ENCODE results near the gene KLF3.

Gene KLF3

DNA sequence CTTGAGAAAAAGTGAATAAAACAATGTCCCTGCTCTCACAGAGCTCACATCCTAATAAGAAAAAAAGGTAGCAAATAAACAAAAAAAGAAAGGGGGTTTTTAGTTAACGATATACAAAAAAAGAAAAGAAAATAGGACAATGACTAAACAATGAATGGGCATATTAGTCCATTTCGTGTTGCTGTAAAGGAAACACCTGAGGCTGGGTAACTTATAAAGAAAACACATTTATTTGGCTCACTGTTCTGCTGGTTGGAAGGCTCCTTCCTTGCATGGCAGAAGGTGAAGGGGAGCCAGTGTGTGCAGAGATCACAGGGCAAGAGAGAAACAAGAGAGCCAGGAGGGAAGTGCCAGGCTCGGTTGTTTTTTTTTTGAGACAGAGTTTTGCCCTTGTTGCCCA lies 4.7 kb upstream of the KLF3 start:
- no peak for DNase-seq

DNA sequence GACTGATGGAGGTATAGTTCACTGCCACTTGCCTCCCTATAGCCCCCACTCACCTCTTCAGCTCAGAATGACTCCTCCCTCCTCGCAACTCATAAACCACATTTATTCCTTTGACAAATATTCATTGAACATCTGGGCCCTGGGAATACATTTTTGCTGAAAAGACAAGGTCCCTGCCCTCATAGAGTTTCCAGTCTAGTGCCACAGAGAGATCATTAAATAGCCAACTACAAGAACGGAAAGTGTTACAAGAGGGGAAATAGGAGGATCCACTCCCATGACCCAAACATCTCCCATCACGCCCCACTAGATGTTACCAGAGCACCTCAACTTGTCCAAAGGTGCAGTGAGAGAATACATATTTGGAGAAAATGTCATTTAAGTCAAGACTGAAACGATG lies 3.2 kb upstream of the KLF3 start:
- no peak for DNase-seq

DNA sequence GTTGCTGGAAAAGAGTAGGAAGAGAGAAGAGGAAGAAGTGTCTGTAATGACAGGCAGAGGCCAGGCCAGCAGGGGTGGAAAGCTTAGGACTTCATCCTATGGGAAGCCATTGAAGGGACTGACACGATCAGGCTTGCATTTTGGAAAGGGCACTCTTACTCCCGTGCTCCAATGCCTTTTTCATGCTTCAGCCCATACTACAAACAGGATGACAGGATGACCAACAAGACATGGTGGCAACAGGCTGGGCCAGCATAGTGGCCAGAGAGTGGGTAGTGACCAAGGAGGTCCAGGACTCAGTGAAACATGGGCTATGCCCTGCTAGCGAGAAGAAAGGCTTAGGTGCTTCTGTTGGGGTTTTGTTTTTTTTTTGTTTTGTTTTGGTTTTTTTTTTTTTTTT lies 2.6 kb upstream of the KLF3 start:
- DNase-seq: no peak

DNA sequence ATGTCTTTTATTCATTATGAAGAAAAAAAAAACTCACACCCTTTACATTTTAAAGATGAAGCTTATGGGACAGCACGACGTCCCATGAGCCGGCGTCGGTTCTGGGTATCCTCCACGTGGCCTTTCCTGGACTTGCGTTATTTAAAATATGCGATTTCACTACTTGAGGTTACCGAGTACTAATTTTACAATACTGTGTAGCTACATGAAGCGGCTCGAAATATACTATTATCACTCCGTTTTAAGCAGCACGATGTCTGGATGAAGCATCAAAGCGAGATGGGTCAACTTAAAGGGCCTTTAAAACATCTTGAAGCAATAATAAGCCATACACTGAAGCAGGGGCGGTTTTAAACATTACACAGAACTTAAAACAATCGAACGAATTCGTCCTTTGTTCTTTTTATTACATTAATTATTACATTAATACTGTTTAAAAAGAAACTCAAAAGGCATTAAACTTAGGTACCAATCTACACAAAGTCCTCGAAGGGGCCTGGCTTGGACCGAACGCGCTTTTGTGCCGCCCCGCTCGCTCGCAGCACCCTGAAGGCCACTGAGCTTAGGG lies 1.4 kb upstream of the KLF3 start:
- no peak for DNase-seq

DNA sequence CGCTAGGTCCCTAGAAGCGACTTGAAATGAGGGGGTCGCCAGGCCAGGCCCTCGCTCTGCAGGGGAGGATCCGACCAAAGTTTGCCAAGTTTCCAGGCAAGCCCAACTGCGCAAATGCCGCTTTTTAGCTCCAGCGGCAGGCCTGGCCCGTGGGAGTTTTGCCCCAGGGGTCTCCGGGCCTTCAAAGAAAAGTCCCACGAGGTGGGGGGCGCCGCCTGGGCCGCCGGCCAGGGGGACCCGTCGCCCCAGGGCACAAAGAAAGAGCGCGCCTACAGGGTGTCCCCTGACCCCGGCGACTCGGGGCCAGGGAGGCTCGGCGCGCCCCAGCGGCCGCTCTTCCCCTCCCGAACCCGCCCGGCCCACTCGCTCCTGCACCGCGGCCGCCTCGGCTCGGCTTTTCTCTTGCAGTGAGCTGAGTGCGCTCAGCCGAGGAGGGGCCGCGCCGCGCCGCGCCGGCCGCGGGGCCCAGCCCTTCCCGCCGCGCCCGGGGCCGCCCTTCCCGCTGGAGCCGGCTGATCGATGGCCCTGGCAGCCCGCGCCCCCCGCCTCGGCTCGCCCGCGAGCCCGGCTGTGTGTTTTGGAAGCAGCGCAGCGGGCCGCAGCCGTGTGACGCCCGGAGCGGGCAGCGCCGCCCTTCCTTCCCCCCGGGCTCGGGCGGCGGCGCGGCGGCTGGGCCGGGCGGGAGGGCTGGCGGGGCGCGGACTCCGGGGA lies 754 bp upstream of the KLF3 start:
- DNase-seq: no peak

DNA sequence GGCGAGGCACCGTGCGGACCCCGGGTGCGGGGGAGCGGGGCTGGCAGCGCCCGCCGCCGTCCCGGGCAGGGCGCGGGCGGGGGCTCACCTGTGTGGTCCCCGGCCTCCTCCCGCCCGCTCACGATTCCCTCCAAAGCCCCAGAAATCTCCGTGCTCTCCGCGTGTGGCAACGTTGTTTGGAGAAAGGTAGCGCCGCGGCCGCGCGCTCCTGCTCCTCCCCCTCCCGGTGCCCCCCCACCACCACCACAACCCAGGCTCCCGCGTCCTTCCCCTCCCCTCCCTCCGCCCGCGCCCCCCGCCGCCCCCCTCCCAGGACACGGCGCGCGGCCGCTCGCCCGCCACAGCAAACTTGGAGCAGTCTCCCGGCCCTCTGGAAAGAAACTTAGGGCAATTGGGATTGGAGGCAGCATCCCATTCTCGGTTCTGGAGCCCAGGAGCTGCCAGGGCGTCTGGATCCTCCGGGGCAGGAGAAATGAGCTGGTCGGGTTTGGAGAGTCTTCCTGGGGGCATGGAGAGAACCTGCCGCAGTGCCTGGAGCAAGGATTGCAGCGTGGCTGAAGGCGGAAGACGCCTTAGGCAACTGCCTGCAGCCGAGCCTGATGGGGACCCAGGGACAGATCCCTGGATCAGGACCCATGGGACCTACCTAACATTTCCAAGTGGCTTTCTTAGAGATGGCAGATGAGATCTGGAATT lies 855 bp downstream of the KLF3 start:
- DNase-seq: peak; percentile 71

DNA sequence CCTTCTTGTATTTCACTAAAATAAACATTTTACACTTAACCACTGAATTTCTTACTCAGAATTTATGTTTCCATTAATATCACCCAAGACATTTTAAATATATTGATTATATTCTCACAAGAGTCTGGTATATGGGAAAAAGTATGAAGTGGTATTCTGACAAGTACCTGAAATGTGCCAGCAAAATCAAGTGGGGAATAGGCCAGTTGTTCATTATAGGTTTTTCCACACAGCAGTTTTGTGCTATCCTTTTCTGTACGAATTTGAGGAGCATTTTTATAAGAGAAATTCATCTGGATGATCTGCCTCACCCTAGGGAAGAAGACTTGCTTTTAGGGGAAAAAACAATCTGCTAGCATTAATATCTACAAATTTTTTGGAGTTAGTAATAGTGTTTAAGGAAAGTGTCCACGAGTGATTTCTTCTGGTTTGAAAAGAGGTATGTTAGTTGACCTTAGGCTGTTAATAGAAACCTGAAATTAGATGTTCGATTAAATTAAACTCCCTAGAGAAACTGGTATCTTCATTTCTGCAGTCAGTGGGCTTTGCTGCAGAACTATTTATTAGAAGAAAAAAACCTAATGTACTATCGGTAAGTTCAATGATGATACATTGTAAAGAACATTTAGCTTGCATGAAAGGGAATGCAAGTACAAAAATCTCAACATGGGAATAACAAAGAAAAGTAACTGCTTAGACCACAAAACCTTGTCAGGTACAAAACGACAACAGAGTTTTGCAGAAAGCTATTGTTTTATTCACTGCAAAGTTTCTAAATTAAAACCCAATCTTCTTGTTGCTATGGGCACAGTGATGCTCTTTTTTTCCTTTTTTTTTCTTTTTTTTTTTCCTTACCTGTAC lies 1.8 kb downstream of the KLF3 start:
- DNase-seq: no peak

DNA sequence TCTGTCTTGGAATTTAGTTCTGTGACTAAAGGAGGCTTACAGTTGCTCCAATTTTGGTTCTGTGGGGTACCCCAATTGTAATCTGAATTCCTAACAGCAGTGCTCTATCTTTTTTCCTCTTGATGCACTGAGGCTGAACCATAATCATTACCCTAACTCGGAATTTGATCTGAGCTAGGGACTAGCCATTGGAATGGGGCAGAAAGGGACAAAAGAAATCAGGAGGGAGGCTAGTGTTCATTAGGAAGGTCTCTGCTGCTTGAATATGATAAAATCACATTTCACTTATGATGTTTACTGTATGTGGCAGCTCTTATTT lies 2.7 kb downstream of the KLF3 start:
- no peak for DNase-seq

DNA sequence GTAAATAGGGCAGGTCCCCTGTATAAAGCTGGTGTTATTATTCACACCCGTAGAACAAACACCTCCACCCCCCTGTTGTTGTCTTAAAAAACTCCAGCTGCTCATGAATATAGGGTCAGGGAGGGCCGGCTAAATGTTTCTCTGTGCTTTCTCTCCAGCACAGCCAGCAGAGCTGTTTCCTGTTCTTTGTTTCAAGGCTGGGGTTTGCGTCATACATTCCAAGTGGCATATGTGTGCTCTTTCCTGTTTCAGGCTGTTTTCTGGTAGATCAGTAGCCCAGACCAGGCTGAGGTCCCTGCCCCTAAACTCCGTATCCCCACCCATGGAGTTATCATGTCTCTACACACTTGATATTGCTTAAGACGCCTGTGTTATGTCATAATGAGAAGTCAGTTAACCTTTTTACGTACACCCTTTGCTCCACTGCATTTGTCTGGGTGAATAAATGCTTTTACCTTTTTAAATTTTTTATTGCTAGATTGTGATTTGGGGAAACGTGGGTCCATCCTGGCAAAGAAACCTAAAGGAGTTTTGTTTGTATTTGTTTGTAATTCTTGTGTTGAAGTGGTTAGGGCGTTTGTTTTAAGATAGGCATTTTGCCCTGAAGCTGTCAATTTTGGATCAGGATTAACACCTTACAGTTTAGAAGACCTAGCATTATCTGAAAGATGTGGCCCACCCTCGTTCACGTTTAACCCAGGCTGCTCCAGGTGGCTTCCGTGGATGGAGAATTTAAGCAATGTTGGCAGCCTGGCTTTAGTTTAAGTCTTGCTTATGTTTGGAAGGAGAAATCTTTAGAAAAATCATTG lies 3.3 kb downstream of the KLF3 start:
- peak; percentile 72 for DNase-seq

DNA sequence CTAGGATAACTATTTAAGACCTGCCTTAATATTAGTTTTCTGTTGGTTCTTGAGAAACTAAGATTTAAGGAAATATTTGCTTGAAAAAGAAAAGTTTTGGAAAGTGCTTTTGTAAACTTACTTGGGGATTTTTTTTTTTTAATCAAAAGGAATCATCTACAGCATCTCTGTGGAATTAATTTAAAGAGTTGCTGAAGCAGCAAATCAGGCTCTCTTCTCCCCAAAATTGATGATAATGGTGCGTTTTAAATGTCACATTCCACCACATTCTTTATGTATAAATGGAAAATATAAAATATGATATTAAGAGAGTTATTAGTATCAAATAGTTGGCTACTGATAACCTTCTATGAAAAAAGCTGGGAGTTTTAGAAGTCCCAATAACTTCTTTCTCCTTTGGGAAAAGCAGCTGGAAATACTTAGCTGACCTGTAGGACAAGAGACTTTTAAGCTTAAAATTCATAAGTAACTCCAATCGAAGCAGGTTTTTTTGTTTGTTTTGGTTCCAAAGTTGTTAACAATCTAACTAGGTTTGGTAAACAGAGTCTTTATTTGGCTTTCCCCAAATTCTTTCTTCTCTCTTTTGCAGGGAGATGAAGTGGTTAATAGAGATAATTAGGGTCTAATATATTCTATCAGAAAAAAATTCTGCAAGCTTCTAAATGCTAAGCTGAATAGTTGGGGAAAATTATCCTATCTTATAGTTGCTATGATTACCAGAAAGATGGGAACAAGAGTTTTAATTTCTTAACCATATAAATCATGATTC lies 4.4 kb downstream of the KLF3 start:
- no peak for DNase-seq

DNA sequence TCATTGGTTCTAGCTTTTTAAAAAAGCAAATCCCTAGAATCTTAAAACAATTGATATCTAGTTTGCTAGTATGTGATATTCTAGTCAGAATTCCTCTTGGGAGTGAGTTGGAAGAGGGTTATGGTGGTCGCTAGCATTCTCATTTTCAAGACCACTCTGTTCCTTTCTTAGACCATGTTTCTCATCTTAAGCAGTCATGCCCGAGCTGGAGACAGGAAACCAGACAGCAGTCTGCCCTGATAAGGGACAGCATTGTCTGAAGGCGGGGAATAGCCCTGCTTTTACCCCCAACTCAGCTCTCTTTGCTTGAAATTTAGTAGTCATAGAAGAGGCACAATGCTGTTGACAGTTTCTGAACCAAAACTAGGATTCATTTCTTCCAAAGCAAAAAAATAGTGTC lies 5.2 kb downstream of the KLF3 start:
- DNase-seq: no peak

DNA sequence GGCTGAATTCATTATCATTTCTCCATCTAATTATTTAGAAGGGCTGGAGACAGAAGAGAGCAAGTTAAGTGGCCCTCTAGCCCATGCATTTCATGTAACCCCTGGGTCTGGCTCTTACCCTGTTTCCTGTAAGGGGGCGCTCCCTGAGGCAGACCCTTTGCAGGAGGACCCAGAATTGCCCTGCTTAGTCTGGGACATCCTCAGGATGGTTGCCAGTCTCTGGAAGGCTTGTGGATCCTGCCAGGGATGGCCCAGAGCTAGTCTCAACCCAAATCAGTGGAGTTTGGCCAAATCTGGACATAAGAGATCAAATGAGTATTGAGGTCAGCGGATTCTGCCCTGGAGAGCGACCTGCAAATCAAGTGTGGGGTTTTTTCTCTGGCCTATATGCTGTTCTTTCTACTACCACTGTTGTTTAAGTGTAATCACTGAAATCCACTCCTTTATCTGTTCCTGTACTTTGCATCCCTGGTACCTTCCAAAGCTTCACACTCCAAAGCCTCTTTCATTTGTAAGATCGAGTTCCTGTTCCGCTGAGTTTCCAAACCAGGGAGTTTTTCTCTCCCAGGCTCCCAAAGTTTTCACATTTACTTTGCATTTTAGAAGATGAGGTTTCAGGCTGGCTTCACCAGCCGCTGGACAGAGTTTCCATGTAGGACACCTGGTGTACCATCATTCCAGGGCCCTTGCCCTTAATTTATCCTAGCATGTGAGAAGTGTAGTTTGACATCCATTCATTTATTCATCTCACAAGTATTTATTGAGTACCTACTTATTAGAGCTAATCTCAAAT lies 6.3 kb downstream of the KLF3 start:
- no peak for DNase-seq

DNA sequence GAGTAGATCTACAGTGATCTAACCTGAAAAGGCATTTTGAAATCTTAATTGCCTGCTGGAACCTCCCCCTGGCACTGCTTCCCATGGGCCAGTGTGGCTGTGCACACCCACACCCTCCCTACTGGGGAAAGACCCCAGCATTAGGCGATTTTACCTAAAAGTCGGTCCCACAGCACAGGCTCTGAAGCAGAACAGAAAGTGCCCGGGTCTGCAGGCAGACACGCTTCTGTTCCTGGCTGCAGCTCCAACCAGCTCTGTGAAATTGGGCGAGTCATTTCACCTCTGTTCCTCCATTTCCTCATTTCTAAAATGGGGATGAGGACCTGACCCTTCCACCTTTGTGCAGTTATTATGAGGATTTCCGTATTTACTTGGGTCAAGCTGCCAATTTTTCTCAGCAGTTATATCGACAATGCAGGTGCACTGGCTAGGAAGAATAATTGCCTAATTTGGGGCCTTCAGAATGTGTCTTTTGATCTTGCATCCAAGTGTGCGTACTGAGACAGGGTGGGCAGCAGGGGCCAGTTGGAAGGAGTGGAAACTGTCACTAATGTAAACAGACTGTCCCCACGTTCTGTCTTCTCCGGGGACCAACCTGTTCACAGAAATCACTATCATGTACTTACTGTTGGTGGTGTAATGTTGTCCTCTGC lies 7.1 kb downstream of the KLF3 start:
- no peak for DNase-seq

DNA sequence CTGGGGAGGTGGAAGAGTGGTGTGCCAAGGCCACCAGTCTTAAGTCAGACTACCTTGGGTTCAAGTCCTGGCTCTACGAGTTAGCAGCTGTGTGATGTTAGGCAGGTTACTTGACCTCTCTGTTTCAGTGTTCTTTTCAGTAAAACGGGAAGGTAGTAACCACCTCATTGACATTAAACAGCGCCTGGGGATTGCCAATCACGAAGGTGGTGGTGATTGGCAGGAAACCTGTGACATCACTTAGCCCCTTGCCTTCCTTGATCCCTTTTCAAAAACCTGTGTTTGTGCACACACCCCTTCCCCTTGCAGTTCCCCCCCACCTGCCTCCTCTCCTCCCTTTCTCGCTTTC lies 7.6 kb downstream of the KLF3 start:
- DNase-seq: no peak

DNA sequence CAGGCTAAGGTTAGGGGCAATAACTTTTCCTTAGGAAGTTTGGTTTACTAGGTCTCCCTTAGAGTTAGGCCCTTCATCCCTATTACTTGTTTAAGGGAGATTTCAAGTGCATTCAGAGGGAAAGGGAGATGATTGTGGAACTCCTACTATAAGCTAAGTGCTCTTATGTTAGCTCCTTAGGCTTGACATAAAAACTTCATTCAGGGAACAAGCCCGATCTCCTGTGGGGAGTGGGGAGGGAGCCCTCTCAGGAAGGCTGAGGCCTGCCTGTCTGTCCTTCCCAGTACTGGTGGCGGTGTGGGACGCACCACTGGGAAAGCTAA lies 8.0 kb downstream of the KLF3 start:
- no peak for DNase-seq

DNA sequence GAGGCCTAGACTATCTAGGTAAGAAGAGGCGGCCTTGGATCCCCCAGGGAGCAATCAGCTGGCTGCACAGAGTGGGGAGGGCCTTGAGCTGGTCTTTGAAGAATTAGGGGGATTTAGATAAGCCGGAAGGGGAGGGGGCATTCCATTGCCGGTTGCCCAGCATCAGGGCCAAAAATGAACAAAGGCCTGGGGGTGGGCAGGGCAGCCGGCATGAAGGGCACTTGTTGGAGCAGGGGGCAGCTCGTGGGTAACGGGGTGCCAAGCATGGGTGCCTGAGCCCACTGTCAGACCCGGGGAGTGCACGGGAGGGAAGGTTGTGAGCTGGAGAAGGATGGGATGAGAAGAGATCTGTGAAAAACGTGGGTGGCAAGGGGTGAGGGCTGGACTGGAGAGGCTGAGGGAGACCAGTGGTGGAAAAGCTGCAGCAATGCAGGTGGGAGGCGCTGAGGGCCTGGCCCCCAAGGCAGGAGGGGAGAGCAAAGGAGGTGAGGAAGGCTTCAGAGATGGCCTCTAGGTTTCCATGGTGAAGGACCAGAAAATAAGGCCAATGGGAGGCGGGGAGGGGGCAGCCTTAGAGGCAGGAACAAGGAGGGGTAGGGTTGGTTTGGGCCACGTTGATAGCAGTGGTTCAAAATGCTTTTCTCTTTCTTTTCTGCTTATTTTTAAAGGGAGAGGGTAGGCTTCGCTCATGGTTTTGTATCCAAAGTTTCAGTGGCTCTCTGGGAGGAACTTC lies 8.6 kb downstream of the KLF3 start:
- no peak for DNase-seq

DNA sequence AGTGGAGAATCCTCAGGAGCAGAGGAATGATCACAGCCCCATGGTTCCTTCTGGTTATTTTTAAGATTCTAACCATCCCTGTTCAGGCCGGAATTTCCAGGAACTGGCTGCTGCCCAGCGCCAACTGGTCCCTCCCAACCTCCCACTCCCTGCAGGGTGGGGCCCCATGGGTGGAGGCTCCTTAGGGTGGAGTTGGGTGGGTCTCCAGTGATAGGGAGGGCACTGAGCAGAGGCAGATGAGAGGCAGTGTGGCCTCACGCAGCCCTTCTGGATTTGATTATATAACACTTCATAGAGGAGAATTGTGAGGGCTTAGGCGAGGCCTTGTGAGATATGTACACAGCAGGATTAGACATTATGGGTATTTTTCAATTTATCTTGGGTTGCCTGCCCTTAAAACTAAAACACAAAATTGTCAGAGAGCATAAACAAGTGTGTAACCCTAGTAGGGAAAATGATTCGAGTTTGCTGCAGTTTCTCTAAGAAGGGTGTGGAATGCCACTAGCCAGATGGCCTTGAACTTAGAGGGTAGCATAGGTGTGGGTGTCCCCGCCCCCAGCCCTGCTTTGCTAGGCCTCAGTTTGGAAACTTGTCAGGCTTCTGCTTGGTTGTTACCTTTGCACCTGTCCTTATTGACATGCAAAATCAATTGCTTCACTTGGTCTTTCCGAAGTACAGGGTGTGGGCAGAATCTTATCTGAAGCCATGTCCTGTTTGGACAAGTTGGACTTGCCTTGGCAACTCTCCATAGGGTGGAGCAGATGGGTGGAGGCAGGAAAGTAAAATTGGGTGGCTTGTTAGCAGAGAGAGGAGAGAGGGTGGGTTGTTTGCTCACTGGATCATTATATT lies 9.4 kb downstream of the KLF3 start:
- DNase-seq: no peak

DNA sequence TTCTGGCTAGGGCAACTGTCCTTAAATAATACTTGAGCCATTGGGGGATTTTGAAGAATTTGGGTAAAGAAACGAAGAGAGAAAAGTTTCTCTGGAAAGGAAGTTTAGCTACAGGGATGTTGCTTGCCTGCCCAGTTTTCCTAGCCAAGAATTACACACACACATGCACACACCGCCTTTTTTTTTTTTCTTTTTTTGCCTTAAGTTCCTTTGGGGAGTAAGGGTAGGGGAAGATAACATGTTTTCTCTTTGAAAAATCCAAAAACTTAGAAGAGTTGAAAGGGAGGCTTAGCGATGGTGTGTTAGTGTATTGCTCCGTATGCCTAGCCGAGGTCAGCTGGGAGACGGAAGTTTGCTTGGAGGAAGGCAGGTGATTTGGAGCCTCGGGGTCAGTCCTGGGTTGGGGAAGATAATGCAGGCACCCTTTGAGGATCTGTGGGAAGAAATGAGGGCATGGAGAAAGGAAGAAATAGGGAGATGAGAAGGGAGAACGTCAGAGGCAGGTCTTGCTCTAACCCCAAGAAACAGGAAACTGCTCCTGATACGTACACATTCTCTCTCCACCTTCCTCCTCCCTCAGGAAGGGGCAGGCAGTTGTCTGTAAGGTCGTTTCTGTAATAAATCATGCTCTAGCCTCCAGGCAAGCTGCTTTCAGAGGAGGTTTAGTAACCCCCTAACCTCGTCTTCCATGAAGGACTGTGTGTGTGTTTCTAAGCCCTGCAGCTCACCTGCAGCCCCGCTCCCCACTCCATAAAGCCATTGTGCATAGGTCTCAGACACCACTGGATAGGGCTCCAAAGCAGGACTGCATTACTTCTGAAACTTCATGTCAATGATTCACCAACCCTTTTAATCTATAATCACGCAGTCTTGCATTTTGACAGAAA lies 10.5 kb downstream of the KLF3 start:
- no peak for DNase-seq

Data from activated CD8-positive, alpha-beta memory T cell treated with anti-CD3 and anti-CD28 coated beads for 24 hours (primary cell).